Measurements from ENCODE around the gene C1QTNF3.
"Not testable (repeated sequence)": the region's sequence is repeated elsewhere in the genome, so short reads cannot be mapped to it uniquely, and the experiment has no call there.

The C1QTNF3 gene

DNA sequence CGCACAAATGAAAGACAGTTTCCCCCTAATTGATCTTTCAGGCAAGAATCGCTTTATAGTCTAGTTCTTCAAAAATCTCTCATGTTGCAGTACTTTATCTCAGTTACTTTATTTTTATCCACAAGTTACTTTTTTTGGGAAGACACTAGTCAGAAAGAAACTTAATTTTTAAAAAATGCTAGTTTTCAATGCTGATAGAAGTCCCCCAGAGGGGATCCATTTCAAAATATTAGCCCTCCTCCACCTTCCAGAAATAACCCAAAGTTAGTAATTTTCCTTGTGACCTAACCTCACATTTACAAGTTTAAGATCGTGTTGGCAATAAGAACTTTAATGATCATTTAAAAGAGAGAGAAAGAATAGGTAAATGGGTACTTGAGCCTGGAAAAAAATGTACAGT lies 11.0 kb downstream of the C1QTNF3 start:
- TF ChIP-seq Cebpa-rat (IDR thresholded peaks at IDR 0.05) = no peak
- Histone ChIP-seq H3K27ac (no peak overlapping the region), H3K4me3 (no peak overlapping the region), H4K20me1 (no peaks in the 10 kb centered on the region), H3K27me3 (no peaks in the 10 kb centered on the region), H3K4me1 (peaks cover 0 to 11% (median 6%) of the 10 kb centered on the region in 10 experiments; a peak in 11 of 20 replicates), H3K4me2 (no peak overlapping the region), H3K9ac (no peak overlapping the region), H3K36me3 (peaks cover 0 to 54% (median 31%) of the 10 kb centered on the region in 11 experiments; a peak in 17 of 22 replicates), H3K9me3 (replicated peaks in 1 of 11) (no peaks in the 10 kb centered on the region)

DNA sequence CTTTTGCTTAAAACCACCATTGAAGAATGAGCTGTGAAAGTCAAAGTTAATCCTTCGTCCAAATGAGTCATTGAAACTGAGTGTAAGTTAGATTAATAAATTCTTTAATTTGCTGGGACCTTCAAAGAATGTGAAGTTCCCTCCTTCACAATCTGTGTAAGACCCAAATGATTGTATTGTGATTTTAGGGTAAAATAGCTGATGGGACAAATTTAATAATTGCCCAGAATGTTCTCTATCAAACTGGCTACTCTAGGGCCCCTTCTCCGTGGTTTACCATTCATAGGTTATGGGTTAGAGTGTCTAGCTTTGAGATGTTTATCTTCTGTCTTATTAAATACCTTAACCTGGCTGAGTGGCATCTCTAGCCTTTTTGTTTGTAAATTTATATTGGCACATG lies 11.9 kb downstream of the C1QTNF3 start:
- no peaks in the 10 kb centered on the region for H4K20me1 ChIP-seq
- no peak overlapping the region for H3K27ac ChIP-seq
- no peak overlapping the region for H3K4me2 ChIP-seq
- no peak for TF ChIP-seq Cebpa-rat (IDR thresholded peaks at IDR 0.05)
- peaks cover 0 to 11% (median 5%) of the 10 kb centered on the region in 10 experiments; a peak in 11 of 20 replicates for H3K4me1 ChIP-seq
- H3K27me3 ChIP-seq = no peaks in the 10 kb centered on the region
- H3K4me3 ChIP-seq = no peak overlapping the region
- peaks cover 0 to 62% (median 31%) of the 10 kb centered on the region in 11 experiments; a peak in 17 of 22 replicates for H3K36me3 ChIP-seq
- no peaks in the 10 kb centered on the region for H3K9me3 ChIP-seq (replicated peaks in 1 of 11)
- no peak overlapping the region for H3K9ac ChIP-seq

DNA sequence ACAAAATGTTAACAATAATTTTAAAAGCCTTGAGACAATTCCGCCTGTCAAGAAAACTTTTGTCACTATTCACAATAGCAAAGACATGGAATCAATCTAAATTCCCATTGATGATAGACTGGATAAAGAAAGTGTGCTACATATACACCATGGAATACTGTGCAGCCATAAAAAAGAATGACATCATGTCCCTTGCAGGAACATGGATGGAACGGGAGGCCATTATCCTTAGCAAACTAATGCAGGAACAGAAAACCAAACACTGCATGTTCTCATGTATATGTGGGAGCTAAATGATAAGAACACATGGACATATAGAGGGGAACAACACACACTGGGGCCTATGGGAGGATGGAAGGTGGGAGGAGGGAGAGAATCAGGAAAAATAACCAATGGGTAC lies 12.4 kb downstream of the C1QTNF3 start:
- H3K9me3 ChIP-seq (replicated peaks in 1 of 11); H3K4me1 ChIP-seq; H3K4me2 ChIP-seq; H3K27me3 ChIP-seq; H3K27ac ChIP-seq; H3K9ac ChIP-seq; H4K20me1 ChIP-seq; H3K4me3 ChIP-seq: not testable (repeated sequence)
- peaks cover 0 to 64% (median 32%) of the 10 kb centered on the region in 11 experiments; a peak in 17 of 22 replicates for H3K36me3 ChIP-seq

DNA sequence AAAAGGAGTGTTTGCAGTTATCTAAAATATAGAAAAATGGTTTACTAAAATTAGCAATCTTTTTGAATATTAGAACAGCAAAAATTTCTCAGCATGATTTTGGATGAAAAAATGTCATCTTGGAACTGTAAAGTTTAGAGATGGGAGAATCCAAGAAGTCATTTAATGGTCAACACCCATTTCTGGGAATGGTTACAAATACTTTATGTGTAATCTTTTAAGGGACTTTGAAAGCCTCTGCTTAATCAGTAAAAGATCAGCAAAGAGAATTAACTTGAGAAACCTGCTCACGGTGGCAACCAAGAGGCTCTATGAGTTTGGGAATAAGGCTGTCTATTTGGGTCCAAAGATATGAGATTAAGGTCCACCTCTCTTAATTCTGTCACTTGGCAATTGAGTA lies 13.0 kb downstream of the C1QTNF3 start:
- Histone ChIP-seq H3K27me3 (no peaks in the 10 kb centered on the region), H3K27ac (no peak overlapping the region), H3K4me2 (no peak overlapping the region), H3K9me3 (replicated peaks in 1 of 11) (no peaks in the 10 kb centered on the region), H3K9ac (no peak overlapping the region), H4K20me1 (no peaks in the 10 kb centered on the region), H3K4me1 (no peaks in the 10 kb centered on the region), H3K4me3 (no peak overlapping the region), H3K36me3 (peaks cover 0 to 64% (median 27%) of the 10 kb centered on the region in 11 experiments; a peak in 17 of 22 replicates)
- TF ChIP-seq Cebpa-rat (IDR thresholded peaks at IDR 0.05) = no peak

DNA sequence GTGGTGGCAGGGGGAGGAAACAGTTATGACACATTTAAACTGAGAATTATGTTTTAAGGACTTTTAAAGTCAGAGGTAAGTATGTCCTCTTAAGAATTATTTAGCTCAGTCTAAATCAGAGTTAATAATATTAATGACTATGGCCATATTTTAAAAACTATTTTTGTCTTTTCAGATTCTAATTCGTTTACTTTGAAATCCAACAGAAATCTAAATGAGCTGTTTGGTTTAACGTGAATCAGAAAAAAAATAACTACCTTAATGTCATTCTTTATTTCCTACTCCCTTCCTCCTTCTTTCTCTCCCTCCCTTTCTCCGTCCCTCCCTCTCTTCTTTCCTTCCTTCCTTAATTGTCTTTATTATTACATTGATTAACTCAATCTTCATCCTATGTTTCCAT lies 14.7 kb downstream of the C1QTNF3 start:
- H3K4me1 ChIP-seq = no peaks in the 10 kb centered on the region
- no peak overlapping the region for H3K9ac ChIP-seq
- no peaks in the 10 kb centered on the region for H3K9me3 ChIP-seq (replicated peaks in 1 of 11)
- no peak for TF ChIP-seq Cebpa-rat (IDR thresholded peaks at IDR 0.05)
- H3K27ac ChIP-seq = no peak overlapping the region
- H3K27me3 ChIP-seq = no peaks in the 10 kb centered on the region
- no peaks in the 10 kb centered on the region for H4K20me1 ChIP-seq
- H3K36me3 ChIP-seq = peaks cover 0 to 64% (median 26%) of the 10 kb centered on the region in 11 experiments; a peak in 15 of 22 replicates
- H3K4me3 ChIP-seq = no peak overlapping the region
- no peak overlapping the region for H3K4me2 ChIP-seq

DNA sequence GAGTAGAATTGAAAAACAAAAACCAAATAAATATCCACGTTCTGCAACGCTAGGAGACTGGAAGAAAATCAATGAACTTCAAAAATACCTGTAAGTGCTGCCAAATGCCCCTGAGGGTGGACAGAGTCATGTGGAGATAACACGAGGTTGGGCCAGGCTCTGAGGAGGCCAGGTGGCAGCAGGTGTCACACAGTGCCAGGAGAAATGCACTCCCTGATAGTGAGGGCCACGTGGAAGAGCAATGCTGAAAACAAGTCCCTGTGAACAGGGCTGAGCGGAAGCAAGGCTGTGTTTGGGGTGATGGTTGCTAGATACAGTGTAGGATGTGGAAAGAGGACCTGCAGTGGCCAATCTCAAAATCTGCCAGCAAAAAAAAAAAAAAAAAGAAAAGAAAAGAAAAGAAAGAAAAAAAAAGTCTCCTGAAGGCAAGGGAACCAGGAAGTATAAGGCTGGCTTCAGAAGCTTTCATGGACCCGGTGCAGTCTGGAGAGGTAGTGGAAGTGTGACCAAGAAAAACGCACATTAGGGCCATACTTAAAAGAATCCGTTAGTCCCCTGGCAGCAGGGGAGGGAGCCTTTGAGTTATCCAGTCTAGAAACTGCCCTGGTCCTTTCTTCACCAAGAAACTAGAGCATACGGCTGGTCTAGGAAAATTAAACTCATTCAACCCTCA lies 16.8 kb downstream of the C1QTNF3 start:
- no peak overlapping the region for H3K9ac ChIP-seq
- no peak for TF ChIP-seq Cebpa-rat (IDR thresholded peaks at IDR 0.05)
- H4K20me1 ChIP-seq = no peaks in the 10 kb centered on the region
- H3K9me3 ChIP-seq (replicated peaks in 1 of 11) = no peaks in the 10 kb centered on the region
- H3K4me1 ChIP-seq = peaks cover 0 to 10% (median 3%) of the 10 kb centered on the region in 10 experiments; a peak in 6 of 20 replicates
- H3K4me2 ChIP-seq = no peak overlapping the region
- H3K36me3 ChIP-seq = peaks cover 0 to 64% (median 25%) of the 10 kb centered on the region in 11 experiments; a peak in 14 of 22 replicates
- H3K27me3 ChIP-seq = no peaks in the 10 kb centered on the region
- H3K4me3 ChIP-seq = no peak overlapping the region
- no peak overlapping the region for H3K27ac ChIP-seq

DNA sequence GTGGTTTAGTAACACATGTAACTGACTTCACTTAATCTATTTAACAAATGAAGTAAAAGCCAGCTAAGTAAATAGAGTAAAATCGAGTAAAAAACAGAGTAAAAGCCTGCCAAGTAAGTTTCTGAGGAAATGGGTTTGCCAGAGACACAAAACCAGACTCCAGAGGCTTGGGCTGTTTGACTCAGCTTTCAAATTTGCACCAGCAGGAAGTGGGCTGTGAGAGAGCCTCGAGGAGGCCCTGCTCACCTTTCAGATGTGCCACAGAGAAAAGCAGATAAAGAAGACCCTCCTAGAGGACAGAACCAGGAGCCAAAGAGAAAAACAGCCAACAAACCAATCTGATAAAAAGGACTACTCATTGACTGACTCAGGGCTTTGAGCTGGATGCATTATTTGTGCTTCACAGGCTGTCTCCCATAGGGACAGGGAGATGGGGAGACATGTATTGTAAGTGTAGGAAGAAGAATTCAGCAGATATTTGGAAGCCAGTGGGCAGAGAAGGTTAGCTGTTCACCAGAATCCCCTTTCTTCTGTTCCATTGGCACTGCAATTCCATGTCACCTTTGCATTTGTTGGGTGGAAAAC lies 20.8 kb downstream of the C1QTNF3 start:
- Histone ChIP-seq H3K4me3 (no peak overlapping the region), H3K9me3 (replicated peaks in 1 of 11) (no peaks in the 10 kb centered on the region), H3K4me1 (peaks cover 0 to 10% (median 3%) of the 10 kb centered on the region in 10 experiments; a peak in 6 of 20 replicates), H4K20me1 (no peaks in the 10 kb centered on the region), H3K9ac (no peak overlapping the region), H3K4me2 (peak overlapping the region in 2 of 11 experiments; percentile 5 to 10; a peak in 1 of 22 replicates), H3K27ac (no peak overlapping the region), H3K36me3 (peaks cover 0 to 75% (median 36%) of the 10 kb centered on the region in 11 experiments; a peak in 15 of 22 replicates), H3K27me3 (no peaks in the 10 kb centered on the region)
- no peak for TF ChIP-seq Cebpa-rat (IDR thresholded peaks at IDR 0.05)

DNA sequence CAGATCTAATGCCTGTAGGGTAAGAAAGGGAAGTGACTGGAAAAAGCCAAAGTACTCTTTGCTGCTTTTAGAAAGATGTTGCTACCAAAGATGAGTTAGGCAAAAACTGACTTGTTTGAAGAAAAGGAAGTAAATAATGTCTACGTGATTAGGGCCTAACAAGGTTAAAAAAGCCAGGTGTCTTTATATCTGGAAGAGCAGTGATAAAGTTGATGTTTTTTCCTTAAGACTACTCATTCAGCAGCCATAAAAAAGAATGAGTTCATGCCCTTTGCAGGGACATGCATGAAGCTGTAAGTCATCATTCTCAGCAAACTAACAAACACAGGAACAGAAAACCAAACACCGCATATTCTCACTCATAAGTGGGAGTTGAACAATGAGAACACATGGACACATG lies 21.7 kb downstream of the C1QTNF3 start:
- no peak overlapping the region for H3K4me2 ChIP-seq
- TF ChIP-seq Cebpa-rat (IDR thresholded peaks at IDR 0.05) = no peak
- peaks cover 0 to 67% (median 36%) of the 10 kb centered on the region in 11 experiments; a peak in 15 of 22 replicates for H3K36me3 ChIP-seq
- no peaks in the 10 kb centered on the region for H4K20me1 ChIP-seq
- H3K9me3 ChIP-seq (replicated peaks in 1 of 11) = no peaks in the 10 kb centered on the region
- no peaks in the 10 kb centered on the region for H3K27me3 ChIP-seq
- no peak overlapping the region for H3K9ac ChIP-seq
- H3K27ac ChIP-seq = no peak overlapping the region
- H3K4me3 ChIP-seq = no peak overlapping the region
- H3K4me1 ChIP-seq = peaks cover 0 to 10% (median 3%) of the 10 kb centered on the region in 10 experiments; a peak in 6 of 20 replicates

DNA sequence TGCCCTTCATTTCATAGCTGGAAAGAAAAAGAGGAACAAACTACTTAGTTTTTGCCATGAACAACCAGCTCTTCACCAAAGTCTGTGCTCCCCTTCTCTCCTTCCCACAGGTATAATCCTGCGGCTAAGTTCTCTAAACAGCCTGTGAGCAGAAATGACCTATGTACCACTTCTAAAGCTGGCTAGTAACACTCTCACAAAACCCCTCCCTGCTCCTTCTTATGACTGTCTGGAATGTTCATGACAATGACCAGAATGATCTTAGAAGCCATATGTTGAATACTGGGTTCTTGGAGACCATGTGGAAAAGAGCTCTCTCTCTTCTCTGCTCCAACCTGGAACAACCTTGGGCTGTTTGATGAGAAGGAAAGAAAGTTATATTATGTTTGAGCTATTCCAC lies 22.3 kb downstream of the C1QTNF3 start:
- Histone ChIP-seq H3K4me3 (no peak overlapping the region), H3K36me3 (peaks cover 0 to 61% (median 33%) of the 10 kb centered on the region in 11 experiments; a peak in 15 of 22 replicates), H4K20me1 (no peaks in the 10 kb centered on the region), H3K9me3 (replicated peaks in 1 of 11) (no peaks in the 10 kb centered on the region), H3K27me3 (no peaks in the 10 kb centered on the region), H3K9ac (no peak overlapping the region), H3K4me2 (no peak overlapping the region), H3K4me1 (peaks cover 0 to 10% (median 3%) of the 10 kb centered on the region in 10 experiments; a peak in 6 of 20 replicates), H3K27ac (no peak overlapping the region)
- TF ChIP-seq Cebpa-rat (IDR thresholded peaks at IDR 0.05) = no peak

All from BLaER1 treated with 17β-estradiol and CSF1 and Interleukin-3, amounts not matched to agents 10 nM and 100 nM (cell line).